GM12801 (cell line): ENCODE results near the gene SLC35E3.

Source experiments
- CTCF ChIP-seq: IDR thresholded peaks from one replicate; pipeline ENCODE4 v1.5.1; 2011; ENCODE audit warnings: control low read depth; ENCODE audit not compliant: insufficient read length; ENCODE audit errors: extremely low read depth

SLC35E3 gene

GRCh38 chr12:68781728-68782127 lies 35.8 kb downstream of the SLC35E3 start:
- no peak for TF ChIP-seq CTCF

- no peak for TF ChIP-seq CTCF
Observed at GRCh38 chr12:68784015-68784414, 38.0 kb downstream of the SLC35E3 start.

DNA sequence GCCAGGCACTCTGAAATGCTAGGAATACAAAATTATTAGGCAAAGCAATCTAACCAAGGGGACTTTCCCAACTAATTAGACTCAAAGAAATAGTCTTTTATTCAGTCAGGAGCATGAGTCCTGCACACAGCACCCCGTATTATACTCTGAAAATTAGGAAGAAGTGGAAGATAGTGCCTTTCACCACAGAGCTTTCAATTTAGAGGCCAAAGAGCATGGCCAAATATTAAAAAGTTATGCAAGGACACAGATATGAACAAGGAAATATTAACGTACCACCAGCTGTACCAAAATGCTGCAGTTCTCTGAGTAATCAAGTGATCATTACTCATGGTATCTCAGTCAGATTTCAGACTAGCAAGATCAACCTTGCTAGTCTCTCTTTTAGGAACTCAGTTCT lies 39.4 kb downstream of the SLC35E3 start:
- TF ChIP-seq CTCF: no peak

GRCh38 chr12:68785823-68786222 lies 39.8 kb downstream of the SLC35E3 start:
- TF ChIP-seq CTCF: no peak

DNA sequence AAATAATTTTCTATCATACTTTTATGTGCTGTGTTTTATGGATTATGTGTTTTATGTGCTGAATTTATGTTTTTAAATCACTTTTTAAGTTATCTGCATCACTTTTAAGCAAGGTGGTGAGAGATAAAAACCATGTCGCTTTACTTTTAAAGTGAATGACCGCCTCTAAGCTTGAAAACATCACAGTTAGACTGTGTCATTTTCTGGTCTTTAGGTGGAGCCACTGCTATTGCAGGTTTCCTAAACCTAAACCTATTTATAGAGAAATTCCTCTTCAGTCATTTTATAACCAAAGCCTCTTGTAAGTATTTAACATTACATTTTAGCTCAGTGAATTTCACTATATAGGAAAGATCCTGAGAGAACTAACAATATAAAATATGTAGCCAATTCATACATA lies 41.0 kb downstream of the SLC35E3 start:
- TF ChIP-seq CTCF: no peak

- TF ChIP-seq CTCF: no peak
Observed at GRCh38 chr12:68788554-68789143, 42.7 kb downstream of the SLC35E3 start.

- TF ChIP-seq CTCF: no peak
Observed at GRCh38 chr12:68789144-68789878, 43.3 kb downstream of the SLC35E3 start.
